Fibroblast of the aortic adventitia (primary cell): ENCODE results near the gene KIAA0825. TPM values are rescaled to one million over a fixed set of nuclear protein-coding genes. Genes with fewer than 3 reads are reported as not detected.

Source experiments
- DNase-seq: peaks from one replicate; pipeline ENCODE4 v3.0.0-alpha.2; 2010; ENCODE audit warnings: low read depth
- H3K4me3 ChIP-seq: 2 replicates; pipeline ENCODE4 v1.5.1; 2011; ENCODE audit warnings: low read depth, mild to moderate bottlenecking, control low read depth, low read length, moderate library complexity
- total RNA-seq: library from RNA; depleted of rRNA; stranded (reverse); fragments of >200 nt; gene quantifications from 2 replicates; pipeline ENCODE4 v1.2.3, GENCODE V29; 2012; ENCODE audit warnings: low replicate concordance
- TF ChIP-seq, protein P1 (sequence below): IDR thresholded peaks from 2 replicates; pipeline ENCODE4 v1.5.1; 2011; ENCODE audit warnings: mild to moderate bottlenecking, low read length, control low read depth, inconsistent platforms; ENCODE audit not compliant: insufficient read depth

The KIAA0825 gene
- total RNA-seq, 1 donor, result 12.2 TPM

DNA sequence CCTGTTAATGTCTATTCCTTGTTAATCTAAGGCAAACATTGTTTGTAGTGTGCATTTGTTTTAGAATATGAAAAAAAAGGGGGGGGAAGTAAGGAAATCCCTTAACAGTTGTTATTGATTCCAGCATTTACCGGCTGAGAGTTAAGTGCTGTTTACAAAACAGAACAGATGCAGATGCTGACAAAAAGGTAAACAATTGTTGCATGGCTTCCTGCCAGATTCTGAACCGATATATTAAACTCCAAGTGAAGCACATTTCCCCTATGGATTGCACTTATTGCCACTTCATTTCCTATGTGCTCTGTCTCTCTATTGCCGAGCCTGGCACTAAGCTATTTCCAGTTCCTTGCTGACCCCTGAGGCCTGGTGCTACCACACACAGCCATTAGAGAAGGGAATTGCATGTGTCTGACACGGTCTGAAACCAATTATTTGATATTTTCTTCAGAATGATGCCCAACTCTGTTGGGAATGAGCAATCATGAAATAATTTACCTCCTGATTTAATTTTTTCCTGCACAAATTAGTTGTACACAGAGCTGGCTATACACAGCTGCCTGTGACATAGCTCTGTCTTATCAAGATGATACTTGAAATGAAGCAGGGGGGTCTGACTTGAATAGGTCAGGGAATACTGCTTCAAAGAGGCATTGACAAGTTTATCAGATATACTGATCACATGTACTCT is 109.8 kb downstream of the KIAA0825 start:
- DNase-seq, result no peak
- no peak overlapping the region for H3K4me3 ChIP-seq

DNA sequence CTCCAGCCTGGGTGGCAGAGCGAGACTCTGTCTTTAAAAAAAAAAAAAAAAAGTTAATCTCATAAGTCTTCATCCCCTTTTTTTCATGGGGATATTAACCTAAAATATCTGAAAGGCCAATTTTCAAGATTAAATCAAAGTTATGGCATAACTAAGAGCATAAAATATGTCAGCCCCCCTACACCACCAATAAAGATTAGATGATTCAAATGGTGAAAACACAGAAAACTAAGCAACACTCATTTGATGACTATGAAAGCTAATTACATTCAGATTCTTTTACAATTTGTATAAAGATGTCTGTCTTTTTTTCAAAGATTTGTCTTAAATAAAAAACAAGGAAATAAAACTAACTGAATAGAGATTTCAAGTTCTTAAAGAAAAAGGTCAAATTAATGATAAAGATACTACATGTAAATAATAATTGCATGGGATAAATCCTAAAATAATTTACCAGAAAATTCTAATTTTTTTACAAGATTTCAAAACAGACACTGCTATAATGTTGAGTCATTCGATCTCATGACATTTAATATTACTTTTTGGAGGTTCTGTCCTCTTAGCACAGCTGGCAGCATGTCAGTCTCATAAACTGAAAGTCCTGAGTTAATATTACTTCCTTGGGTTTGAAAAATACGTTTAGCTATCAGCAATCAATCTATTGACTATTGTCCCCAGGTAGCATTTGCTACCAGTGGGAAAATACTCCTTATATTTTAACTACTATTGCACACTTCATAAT is 112.9 kb downstream of the KIAA0825 start:
- TF ChIP-seq, protein P1, sequence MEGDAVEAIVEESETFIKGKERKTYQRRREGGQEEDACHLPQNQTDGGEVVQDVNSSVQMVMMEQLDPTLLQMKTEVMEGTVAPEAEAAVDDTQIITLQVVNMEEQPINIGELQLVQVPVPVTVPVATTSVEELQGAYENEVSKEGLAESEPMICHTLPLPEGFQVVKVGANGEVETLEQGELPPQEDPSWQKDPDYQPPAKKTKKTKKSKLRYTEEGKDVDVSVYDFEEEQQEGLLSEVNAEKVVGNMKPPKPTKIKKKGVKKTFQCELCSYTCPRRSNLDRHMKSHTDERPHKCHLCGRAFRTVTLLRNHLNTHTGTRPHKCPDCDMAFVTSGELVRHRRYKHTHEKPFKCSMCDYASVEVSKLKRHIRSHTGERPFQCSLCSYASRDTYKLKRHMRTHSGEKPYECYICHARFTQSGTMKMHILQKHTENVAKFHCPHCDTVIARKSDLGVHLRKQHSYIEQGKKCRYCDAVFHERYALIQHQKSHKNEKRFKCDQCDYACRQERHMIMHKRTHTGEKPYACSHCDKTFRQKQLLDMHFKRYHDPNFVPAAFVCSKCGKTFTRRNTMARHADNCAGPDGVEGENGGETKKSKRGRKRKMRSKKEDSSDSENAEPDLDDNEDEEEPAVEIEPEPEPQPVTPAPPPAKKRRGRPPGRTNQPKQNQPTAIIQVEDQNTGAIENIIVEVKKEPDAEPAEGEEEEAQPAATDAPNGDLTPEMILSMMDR, result no peak
- no peak overlapping the region for H3K4me3 ChIP-seq
- no peak for DNase-seq

More for the DNA sequence above, 109.8 kb downstream of the KIAA0825 start:
- TF ChIP-seq, protein P1, result no peak

DNA sequence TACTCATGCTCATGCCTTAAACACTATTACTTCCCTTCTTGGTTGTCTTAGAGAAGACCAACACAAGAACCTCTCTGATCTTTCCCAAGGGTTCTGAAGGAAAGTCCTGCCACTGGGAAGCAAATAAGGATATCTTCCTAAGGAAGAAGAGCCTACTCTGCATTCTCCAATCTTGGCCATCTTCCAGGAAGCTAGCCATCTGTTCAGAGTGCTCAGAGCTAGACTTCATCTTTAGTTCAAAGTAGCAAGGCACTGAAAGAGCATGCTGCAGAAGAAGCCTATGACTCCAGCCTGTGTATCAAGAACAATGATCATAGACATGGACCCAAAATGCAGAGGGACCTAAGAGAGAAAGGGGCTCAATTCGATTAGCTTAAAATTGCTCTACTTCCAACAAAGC is 114.7 kb downstream of the KIAA0825 start:
- DNase-seq, result no peak
- H3K4me3 ChIP-seq, result no peak overlapping the region
- TF ChIP-seq, protein P1, result no peak

DNA sequence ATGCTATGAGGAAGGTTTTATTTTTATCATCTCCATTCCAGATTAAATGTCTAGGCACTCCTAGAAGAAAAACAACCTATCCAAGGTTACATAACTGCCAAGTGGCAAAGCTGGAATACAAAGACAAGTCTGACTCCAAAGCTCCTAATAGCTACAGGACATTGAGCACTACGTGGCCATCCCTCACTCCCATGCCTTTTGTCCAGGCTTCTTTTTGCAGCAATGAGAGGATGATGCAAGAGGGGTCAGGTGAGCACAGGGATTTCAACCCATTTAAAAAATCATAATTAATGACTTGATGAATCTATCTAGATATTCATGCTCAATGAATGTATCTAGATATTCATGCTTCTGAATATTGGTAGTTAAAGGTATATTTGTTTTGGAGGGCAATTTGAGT is 117.0 kb downstream of the KIAA0825 start:
- TF ChIP-seq, protein P1, result no peak
- no peak overlapping the region for H3K4me3 ChIP-seq
- no peak for DNase-seq

DNA sequence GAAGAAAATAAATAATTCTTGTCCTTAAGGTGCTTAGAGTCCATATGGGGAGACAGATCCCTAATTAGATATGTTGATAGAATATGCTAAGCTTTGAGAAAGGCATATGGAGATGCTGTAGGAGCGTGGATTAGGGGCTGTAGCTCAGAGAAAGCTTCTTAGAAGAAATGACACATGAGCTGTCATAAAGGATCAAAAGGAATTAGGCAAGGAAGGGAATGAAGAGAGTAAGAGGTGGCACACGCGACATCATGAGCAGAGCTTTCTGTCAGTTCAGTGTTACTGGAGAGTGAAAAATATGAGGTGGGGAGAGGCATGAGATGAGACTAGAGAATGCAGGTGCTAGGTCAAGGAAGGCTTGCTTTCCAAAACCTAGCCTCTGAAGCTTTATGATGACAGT is 118.6 kb downstream of the KIAA0825 start:
- DNase-seq, result no peak
- H3K4me3 ChIP-seq, result no peak overlapping the region
- TF ChIP-seq, protein P1, result no peak

DNA sequence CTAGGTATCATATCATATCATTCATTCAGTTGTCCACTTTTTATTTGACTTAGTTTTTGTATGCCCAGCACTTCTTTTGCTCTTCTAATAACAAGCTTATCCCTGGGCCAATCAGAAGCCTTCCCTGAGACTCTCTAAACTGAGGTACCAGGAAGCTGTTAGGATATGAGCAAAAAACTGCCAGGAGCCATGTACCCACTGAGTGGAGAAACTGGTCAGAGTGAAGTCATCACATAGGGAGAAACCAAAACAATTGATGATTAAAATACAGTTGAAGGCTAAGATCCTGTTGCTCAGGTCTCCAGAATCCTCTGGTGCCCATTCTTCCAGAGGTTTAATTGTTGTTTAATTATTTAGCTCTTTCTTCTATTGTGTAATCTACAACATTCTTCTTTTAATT is 120.2 kb downstream of the KIAA0825 start:
- DNase-seq, result no peak
- no peak overlapping the region for H3K4me3 ChIP-seq
- TF ChIP-seq, protein P1, result no peak
